Neural progenitor cell (in vitro differentiated cells): ENCODE measurements around the gene PLCL1. TPM values are rescaled to one million over a fixed set of nuclear protein-coding genes. Genes with fewer than 3 reads are reported as not detected.

ENCODE experiments used
- DNase-seq: peaks from one replicate; pipeline ENCODE4 v3.0.0-alpha.2; 2016; ENCODE audit warnings: low spot score
- H2AFZ ChIP-seq: fragments of 200-600 bp; sonication (generic); replicated peaks from 2 replicates; pipeline ENCODE4 v1.6.1; 2016; ENCODE audit warnings: antibody characterized with exemption
- H3F3A ChIP-seq: fragments of 200-600 bp; sonication (generic); 2 replicates; pipeline ENCODE4 v1.6.1; 2016; ENCODE audit warnings: antibody characterized with exemption, low read depth
- H3K27ac ChIP-seq: fragments of 200-600 bp; sonication (generic); 2 replicates; pipeline ENCODE4 v1.5.1; 2016; ENCODE audit warnings: mild to moderate bottlenecking
- H3K27me3 ChIP-seq: fragments of 200-600 bp; sonication (generic); 2 replicates; pipeline ENCODE4 v1.6.1; 2016; ENCODE audit warnings: mild to moderate bottlenecking, moderate library complexity
- H3K36me3 ChIP-seq: fragments of 200-600 bp; sonication (generic); 2 replicates; pipeline ENCODE4 v1.5.1; 2016
- H3K4me1 ChIP-seq: fragments of 200-600 bp; sonication (generic); 2 replicates; pipeline ENCODE4 v1.6.1; 2016; ENCODE audit warnings: mixed run types
- H3K4me2 ChIP-seq: fragments of 200-600 bp; sonication (generic); 2 replicates; pipeline ENCODE4 v1.6.1; 2016
- H3K4me3 ChIP-seq: fragments of 200-600 bp; sonication (generic); 2 replicates; pipeline ENCODE4 v1.5.1; 2016
- H3K79me2 ChIP-seq: fragments of 200-600 bp; sonication (generic); 2 replicates; pipeline ENCODE4 v1.6.1; 2016; ENCODE audit warnings: low read depth
- H3K9ac ChIP-seq: fragments of 200-600 bp; sonication (generic); 2 replicates; pipeline ENCODE4 v1.6.1; 2016
- H3K9me3 ChIP-seq: fragments of 200-600 bp; sonication (generic); 2 replicates; pipeline ENCODE4 v1.5.1; 2016; ENCODE audit warnings: low read depth
- H4K20me1 ChIP-seq: fragments of 200-600 bp; sonication (generic); 2 replicates; pipeline ENCODE4 v1.6.1; 2016; ENCODE audit warnings: low read depth
- H3K27ac Mint-ChIP-seq: 3 replicates; pipeline ENCODE4 v1.8.0; 2021; ENCODE audit warnings: mixed read lengths
- H3K27me3 Mint-ChIP-seq: 2 replicates; pipeline ENCODE4 v1.8.0; 2022; ENCODE audit warnings: low read depth, mild to moderate bottlenecking, inconsistent platforms, moderate library complexity, mixed read lengths; ENCODE audit not compliant: insufficient read depth
- H3K36me3 Mint-ChIP-seq: 3 replicates; pipeline ENCODE4 v1.8.0; 2021; ENCODE audit warnings: mixed read lengths
- H3K4me1 Mint-ChIP-seq: 3 replicates; pipeline ENCODE4 v1.8.0; 2021; ENCODE audit warnings: mixed read lengths
- H3K4me3 Mint-ChIP-seq: 3 replicates; pipeline ENCODE4 v1.8.0; 2021; ENCODE audit warnings: mild to moderate bottlenecking, moderate library complexity, mixed read lengths
- H3K9me3 Mint-ChIP-seq: 3 replicates; pipeline ENCODE4 v1.8.0; 2020; ENCODE audit warnings: mixed read lengths
- EZH2 ChIP-seq: fragments of 200-600 bp; sonication (generic); IDR thresholded peaks from 2 replicates; pipeline ENCODE4 v1.6.1; 2017; ENCODE audit warnings: antibody characterized with exemption, mild to moderate bottlenecking, moderate library complexity
- EZH2phosphoT487 ChIP-seq: fragments of 200-600 bp; sonication (generic); IDR thresholded peaks from 2 replicates; pipeline ENCODE4 v1.6.1; 2017; ENCODE audit warnings: antibody characterized with exemption
- total RNA-seq: library from RNA; depleted of rRNA; stranded (reverse); fragments of >200 nt; gene quantifications from 2 replicates; pipeline ENCODE4 v1.2.3, GENCODE V29; 2015; ENCODE audit warnings: low replicate concordance
- TF ChIP-seq, protein P1 (sequence below): fragments of 200-600 bp; sonication (generic); IDR thresholded peaks from 2 replicates; pipeline ENCODE4 v1.5.1; 2017; ENCODE audit warnings: antibody characterized with exemption, mild to moderate bottlenecking

PLCL1 gene
- total RNA-seq, 1 donor from 2014 or later = 0.41 TPM

DNA sequence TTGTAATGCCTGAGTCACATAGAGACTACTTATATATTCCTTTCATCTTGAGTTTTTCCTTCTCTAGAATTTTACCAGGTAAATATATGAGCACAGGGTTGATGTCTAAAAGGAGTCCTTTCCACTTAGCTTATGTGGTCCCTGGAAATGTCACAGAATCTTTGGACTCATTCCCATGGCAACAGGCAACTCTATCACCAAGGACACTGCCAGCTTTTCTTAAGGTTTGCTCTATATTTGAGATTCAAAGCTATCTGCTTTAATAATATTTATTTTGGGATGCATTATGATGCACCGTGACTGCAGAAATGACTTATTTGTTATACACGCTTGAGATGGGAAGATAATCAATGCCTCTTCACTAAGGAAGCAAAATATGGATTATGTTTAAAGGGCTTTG is 363.0 kb downstream of the PLCL1 start:
- no peak overlapping the region for H3K27ac ChIP-seq
- no peaks in the 10 kb centered on the region for H3F3A ChIP-seq
- H3K4me2 ChIP-seq = no peak overlapping the region

DNA sequence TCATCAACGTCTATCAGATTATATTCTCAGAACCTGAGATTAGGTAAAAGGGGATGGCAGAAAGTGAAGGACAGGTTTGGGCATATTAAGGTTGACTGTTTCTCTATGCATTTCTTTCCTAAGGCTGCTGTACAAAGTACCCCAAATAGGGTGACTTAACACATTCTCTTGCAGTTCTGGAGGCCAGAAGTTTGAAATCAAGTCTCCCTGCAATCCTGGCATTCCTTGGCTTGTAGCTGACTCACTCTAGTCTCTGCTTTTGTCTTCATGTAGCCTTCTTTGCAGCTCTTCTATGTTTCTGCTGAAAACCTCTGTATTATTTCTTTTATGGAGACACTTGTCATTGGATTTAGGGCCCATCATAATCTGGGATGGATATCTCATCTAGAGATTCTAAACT is 364.3 kb downstream of the PLCL1 start:
- no peak for TF ChIP-seq EZH2
- H3K27ac ChIP-seq = no peak overlapping the region
- no peak overlapping the region for H3K4me2 ChIP-seq
- no peaks in the 10 kb centered on the region for H3K36me3 ChIP-seq
- H3K79me2 ChIP-seq = no peaks in the 10 kb centered on the region
- Mint-ChIP-seq H3K9me3 (no peaks in the 10 kb centered on the region), H3K27ac (no peak overlapping the region), H3K36me3 (no peaks in the 10 kb centered on the region), H3K27me3 (peaks cover 3% of the 10 kb centered on the region), H3K4me1 (peaks cover 6% of the 10 kb centered on the region), H3K4me3 (no peak overlapping the region)
- H3K9ac ChIP-seq = no peak overlapping the region
- no peak overlapping the region for H2AFZ ChIP-seq
- no peak for DNase-seq
- H3F3A ChIP-seq = no peaks in the 10 kb centered on the region
- no peak overlapping the region for H3K4me3 ChIP-seq
- peaks cover 9% of the 10 kb centered on the region for H3K4me1 ChIP-seq
- H3K9me3 ChIP-seq = no peaks in the 10 kb centered on the region
- H3K27me3 ChIP-seq = no peaks in the 10 kb centered on the region
- H4K20me1 ChIP-seq = no peaks in the 10 kb centered on the region

More for the DNA sequence above, 363.0 kb downstream of the PLCL1 start:
- no peaks in the 10 kb centered on the region for H3K36me3 ChIP-seq
- H3K79me2 ChIP-seq = no peaks in the 10 kb centered on the region
- Mint-ChIP-seq H3K36me3 (no peaks in the 10 kb centered on the region), H3K9me3 (no peaks in the 10 kb centered on the region), H3K4me3 (no peak overlapping the region), H3K4me1 (peaks cover 3% of the 10 kb centered on the region), H3K27me3 (peaks cover 3% of the 10 kb centered on the region), H3K27ac (no peak overlapping the region)
- DNase-seq = no peak
- H3K9me3 ChIP-seq = no peaks in the 10 kb centered on the region
- TF ChIP-seq EZH2 = no peak
- no peak for TF ChIP-seq EZH2phosphoT487
- TF ChIP-seq, protein P1, sequence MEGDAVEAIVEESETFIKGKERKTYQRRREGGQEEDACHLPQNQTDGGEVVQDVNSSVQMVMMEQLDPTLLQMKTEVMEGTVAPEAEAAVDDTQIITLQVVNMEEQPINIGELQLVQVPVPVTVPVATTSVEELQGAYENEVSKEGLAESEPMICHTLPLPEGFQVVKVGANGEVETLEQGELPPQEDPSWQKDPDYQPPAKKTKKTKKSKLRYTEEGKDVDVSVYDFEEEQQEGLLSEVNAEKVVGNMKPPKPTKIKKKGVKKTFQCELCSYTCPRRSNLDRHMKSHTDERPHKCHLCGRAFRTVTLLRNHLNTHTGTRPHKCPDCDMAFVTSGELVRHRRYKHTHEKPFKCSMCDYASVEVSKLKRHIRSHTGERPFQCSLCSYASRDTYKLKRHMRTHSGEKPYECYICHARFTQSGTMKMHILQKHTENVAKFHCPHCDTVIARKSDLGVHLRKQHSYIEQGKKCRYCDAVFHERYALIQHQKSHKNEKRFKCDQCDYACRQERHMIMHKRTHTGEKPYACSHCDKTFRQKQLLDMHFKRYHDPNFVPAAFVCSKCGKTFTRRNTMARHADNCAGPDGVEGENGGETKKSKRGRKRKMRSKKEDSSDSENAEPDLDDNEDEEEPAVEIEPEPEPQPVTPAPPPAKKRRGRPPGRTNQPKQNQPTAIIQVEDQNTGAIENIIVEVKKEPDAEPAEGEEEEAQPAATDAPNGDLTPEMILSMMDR = no peak
- H3K4me3 ChIP-seq = no peak overlapping the region
- no peaks in the 10 kb centered on the region for H4K20me1 ChIP-seq
- no peak overlapping the region for H3K9ac ChIP-seq
- H3K4me1 ChIP-seq = no peaks in the 10 kb centered on the region
- no peak overlapping the region for H2AFZ ChIP-seq
- no peaks in the 10 kb centered on the region for H3K27me3 ChIP-seq

DNA sequence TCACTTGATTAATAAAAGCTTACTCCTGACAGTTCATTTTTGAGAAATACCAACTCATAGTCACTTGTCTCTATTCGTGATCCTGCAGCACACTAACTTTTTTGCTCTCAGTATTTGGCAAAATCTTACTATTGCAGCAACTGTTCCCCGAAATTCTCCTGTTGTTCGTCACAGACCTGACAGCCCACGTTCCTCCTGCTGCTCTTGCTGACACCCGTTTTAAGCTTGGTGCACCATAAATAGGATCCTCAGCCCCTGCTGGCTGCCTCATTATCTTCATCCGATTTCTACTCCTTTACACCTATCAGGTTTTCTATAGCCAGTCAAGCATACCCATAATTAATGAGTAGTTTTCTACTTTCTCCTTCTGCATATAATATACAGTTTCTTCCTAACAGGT is 368.8 kb downstream of the PLCL1 start:
- Histone ChIP-seq H3K9me3 (no peaks in the 10 kb centered on the region), H3K4me3 (no peak overlapping the region), H3K27ac (no peak overlapping the region), H3K79me2 (no peaks in the 10 kb centered on the region), H3F3A (no peaks in the 10 kb centered on the region), H3K36me3 (no peaks in the 10 kb centered on the region), H3K27me3 (no peaks in the 10 kb centered on the region), H4K20me1 (no peaks in the 10 kb centered on the region), H3K4me1 (peaks cover 9% of the 10 kb centered on the region), H2AFZ (no peak overlapping the region), H3K9ac (no peak overlapping the region), H3K4me2 (no peak overlapping the region)
- H3K9me3 Mint-ChIP-seq = peaks cover 3% of the 10 kb centered on the region
- no peaks in the 10 kb centered on the region for H3K36me3 Mint-ChIP-seq
- H3K27me3 Mint-ChIP-seq = no peaks in the 10 kb centered on the region
- no peak for DNase-seq
- TF ChIP-seq EZH2 = no peak
- no peak overlapping the region for H3K27ac Mint-ChIP-seq
- H3K4me1 Mint-ChIP-seq = peaks cover 3% of the 10 kb centered on the region
- no peak overlapping the region for H3K4me3 Mint-ChIP-seq

DNA sequence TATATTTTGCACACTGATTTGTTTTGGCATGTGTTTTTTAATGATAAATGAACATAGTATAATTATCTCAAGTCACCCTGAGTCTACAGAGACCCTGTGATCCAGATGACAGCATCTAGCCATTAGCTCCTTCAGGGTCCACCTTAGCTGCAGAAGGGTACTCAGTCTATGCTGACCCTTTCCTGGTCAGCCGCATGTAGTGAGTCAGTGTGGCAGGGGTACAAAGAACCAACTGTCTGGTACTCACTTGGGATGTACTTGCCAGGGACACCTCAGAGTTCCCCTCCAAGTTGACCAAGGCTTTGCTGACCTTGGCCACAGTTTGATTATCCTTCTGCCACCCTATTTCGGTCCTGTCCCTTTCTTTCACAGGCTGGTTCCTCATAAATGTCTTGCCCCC is 369.5 kb downstream of the PLCL1 start:
- no peak overlapping the region for H3K4me3 ChIP-seq
- H3K36me3 ChIP-seq = no peaks in the 10 kb centered on the region
- H3K9me3 Mint-ChIP-seq = peaks cover 8% of the 10 kb centered on the region
- peaks cover 3% of the 10 kb centered on the region for H3K4me1 Mint-ChIP-seq
- H3K27ac ChIP-seq = no peak overlapping the region
- no peaks in the 10 kb centered on the region for H3K9me3 ChIP-seq
- H3K27ac Mint-ChIP-seq = no peak overlapping the region
- no peak overlapping the region for H3K4me3 Mint-ChIP-seq
- no peaks in the 10 kb centered on the region for H3K27me3 Mint-ChIP-seq
- H3K4me2 ChIP-seq = no peak overlapping the region
- H4K20me1 ChIP-seq = no peaks in the 10 kb centered on the region
- no peak overlapping the region for H3K9ac ChIP-seq
- H3K79me2 ChIP-seq = no peaks in the 10 kb centered on the region
- no peaks in the 10 kb centered on the region for H3K27me3 ChIP-seq
- DNase-seq = no peak
- H3K36me3 Mint-ChIP-seq = no peaks in the 10 kb centered on the region
- no peak overlapping the region for H2AFZ ChIP-seq
- H3K4me1 ChIP-seq = peaks cover 9% of the 10 kb centered on the region
- no peaks in the 10 kb centered on the region for H3F3A ChIP-seq
- no peak for TF ChIP-seq EZH2
- no peak for TF ChIP-seq EZH2phosphoT487
- TF ChIP-seq, protein P1 = no peak
